GM21723 (cell line): Measurements from ENCODE around the gene HAO1.

Experiments
- ATAC-seq: cut with Tn5 transposase; IDR thresholded peaks from one replicate; pipeline ENCODE4 v1.9.1; 2021; ENCODE audit warnings: mild to moderate bottlenecking, moderate library complexity; ENCODE audit not compliant: unreplicated experiment

The HAO1 gene

DNA sequence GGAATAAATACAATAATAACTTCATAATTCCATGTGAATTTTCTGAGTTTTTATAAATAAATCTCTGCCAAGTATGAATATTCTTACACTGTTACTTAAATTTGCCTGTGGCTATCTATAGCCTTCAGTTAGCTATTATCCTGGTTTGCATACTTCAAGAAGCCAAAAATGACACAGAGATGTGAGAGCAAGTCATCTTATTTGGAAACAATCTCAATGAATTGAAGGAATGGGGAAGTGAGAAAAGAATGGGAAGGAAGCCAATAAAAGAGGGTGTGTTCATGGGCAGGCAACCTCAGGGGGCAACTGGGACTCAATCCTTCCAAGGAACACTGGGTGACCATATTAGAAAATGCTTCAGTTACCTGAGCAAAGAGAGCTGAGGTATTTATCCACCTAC lies 9.9 kb downstream of the HAO1 start:
- ATAC-seq: no peak

DNA sequence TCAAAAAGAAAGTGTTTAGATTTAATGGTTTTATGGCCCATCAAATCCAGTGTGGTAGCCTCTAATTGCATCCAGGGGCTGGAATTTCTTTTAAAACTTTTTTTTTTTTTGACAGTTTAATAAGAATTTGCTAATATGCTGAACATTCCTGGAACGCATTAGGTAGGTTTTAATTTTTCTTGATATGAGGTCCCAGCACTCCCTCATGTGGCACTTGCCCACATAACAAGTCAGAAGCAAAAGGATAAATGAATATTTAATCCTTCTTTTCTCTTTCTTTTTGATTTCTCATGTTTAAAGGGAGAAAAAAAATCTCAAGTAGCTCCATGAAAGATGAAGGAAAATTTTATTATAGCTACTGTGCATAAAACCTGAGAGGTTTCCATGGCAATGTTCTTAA lies 13.5 kb downstream of the HAO1 start:
- ATAC-seq: no peak

DNA sequence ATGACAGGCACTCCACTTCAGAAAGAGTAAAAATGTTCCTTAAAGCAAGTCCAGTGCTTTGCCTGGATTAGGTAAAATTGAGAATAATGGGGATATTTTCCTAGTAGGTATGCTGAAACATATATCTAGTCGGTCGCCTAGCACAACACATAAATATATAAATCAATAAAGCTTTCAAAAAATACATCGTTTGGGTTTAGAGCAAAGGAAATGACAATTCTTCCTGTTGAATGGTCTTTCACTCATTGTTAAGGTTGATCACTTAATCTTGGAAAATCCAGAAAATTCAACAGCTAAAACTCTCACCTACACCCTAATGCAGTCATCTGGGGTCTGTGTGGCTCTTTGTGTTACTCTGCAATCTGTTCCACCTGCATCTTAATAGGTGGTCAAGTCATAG lies 13.9 kb downstream of the HAO1 start:
- ATAC-seq: no peak

DNA sequence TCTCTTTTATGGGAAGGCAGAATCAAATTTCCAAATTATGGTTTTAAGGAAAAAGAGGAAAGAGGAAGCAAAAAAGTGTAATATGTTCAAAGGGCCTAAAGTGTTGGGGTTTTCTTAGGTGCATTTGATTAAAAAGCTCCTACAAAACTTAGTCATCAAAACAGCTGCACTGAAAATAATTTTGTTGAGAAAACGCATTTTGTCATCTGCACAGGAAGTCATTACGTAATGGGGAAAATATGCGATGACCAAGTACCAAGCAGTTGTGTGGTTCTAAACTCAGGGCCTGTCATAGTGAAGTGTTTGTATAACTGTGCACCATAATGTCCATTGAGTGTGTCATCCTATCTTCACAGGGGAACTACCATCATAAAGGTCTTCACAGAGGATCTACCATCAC lies 15.6 kb downstream of the HAO1 start:
- no peak for ATAC-seq

DNA sequence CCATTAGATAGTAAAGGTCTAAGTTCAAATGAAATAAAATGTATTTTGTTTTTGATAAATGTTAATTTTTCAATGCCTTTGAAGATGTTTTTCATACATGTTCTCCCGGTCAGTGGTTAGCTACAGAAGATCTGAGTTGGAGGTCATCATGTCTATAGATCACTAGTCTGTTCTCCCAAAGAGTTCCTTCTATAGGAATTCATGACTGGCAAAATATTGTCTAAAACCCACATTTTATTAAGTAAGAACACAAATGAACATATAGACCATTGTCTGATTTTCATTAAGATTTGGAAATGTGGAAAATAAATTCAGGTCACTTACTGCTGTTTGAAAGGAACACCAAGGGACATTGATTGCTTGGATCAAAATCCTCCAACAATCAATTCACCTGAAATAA lies 23.6 kb downstream of the HAO1 start:
- ATAC-seq: no peak

DNA sequence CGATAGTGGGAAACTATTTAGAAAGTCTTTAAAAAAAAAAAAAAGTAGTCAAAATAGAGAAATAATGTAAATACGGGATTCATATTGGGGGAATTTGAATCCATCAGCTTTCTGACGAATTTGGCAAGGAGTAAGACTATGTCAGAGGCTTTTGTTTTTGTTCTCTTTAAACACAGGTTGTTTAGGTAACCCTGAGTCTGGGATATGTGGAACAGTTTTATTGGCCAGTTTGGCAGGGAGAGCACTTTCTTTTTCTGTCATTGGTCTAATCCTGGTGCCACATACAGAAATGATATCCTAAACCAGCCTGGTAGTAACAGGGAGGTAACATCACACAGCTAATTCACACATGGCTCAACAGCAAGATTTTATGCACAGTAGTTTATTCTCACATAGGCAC lies 27.7 kb downstream of the HAO1 start:
- ATAC-seq: no peak

DNA sequence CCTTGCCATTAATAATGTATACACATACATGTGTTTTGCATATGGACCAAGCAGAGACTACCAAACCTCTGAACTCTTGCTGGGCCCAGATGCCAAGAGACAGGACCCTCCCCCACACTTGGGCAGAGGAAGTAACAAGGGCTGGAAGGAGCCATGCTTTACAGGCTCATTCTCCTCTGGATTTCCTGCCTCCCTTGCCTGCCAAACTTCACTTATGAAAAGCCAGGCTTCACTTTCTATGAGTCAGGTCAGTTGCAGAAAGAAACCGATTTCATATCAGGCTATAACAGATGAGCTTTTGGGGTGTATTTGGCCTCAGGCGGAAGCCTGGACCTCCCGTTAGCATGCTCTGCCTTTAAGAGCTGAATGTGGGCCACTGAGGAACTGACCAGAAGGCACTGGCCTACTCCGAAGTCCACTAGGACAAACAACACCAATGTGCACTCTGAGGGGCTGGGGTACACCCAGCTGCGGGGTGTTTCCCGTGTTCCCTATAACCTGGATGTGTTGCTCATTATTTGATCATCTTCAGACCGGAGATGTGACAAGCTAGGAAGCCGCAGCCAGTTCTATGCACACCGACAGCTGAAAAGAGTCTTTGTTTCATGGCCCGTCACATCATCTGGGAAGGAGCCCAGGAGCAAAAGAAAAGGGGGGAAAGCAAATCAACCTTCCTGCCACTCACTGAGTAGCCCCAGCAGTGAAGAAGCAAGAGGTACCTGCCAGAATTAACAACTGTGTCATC lies 28.5 kb downstream of the HAO1 start:
- ATAC-seq: no peak

DNA sequence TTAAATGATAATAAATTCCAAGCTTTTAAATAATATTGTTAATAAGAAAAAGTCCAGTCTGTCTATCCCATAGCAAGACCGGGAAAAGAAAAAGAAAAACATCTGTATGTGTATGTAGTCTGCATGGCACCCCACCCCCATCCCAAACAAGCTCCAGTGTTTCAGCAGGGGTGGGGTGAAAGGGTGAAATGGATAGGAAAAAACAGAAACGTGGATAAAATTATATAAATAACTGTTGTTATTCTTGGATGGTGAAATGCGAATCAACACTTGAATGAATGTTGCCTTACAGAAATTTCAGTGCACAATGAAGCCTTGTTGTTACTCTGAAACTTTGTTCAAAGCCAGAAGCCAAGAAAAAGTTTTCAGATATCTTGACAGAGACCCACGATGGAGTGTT lies 31.4 kb downstream of the HAO1 start:
- no peak for ATAC-seq

DNA sequence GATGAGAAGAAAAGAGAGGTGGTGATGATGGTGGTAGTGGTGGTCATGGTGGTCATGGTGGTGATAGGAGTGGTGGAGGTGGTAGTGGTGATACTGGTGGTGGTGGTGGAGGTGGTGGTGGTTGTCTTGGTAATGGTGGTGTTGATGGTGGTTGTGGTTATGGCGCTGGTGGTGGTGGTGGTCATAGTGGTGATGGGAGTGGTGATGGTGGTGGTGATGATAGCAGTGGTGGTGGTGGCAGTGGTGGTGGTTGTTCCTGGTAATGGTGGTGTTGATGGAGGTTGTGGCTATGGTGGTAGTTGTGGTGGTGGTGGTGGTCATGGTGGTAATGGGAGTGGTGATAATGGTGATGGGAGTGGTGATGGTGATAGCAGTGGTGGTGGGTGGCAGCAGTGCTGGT lies 36.8 kb downstream of the HAO1 start:
- ATAC-seq: no peak

DNA sequence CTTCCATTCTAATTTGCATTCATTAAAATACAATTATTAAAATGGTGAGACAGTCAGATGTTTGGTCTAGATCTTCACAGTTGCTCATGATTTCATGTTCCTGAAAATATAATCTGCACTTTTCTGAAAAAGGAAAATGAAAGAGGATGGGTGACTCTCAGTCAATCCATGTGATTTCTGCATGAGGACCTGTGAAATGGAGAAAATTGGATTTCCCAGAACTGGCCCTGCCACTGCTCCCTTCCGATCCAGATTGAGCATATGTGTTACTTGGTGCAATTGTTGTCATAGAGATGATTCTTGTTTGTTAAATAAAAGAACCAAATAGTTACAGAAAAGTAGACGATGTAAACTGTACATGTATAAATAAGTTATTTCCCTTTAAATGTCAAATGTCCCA lies 37.4 kb downstream of the HAO1 start:
- no peak for ATAC-seq

DNA sequence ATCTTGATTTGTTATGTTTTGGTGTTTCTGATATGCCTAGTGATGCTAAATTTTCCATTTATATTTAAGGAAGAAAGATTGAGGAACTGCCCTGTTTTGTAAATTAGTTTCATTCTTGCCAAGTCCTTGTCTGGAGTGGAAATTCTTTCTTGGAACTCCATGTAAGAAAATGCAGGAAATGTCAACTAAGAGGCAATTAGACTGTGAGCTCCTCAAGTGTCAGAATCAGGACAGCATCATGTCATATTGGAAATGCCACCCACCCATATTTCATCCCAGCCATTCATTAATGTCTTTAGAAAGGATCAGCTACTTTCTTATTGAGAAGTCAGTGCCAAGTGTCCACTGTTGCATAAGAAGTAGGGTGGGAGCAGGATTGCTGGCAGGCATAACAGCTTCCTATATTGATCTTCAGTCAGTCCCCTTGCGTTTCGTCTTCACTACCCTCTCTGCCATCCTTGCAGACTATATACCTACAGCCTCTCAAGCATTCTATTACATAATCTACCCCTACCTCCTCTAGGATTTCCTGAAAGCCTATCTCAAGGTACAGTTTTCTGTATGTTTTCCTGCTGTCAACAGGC lies 42.4 kb downstream of the HAO1 start:
- ATAC-seq: no peak

DNA sequence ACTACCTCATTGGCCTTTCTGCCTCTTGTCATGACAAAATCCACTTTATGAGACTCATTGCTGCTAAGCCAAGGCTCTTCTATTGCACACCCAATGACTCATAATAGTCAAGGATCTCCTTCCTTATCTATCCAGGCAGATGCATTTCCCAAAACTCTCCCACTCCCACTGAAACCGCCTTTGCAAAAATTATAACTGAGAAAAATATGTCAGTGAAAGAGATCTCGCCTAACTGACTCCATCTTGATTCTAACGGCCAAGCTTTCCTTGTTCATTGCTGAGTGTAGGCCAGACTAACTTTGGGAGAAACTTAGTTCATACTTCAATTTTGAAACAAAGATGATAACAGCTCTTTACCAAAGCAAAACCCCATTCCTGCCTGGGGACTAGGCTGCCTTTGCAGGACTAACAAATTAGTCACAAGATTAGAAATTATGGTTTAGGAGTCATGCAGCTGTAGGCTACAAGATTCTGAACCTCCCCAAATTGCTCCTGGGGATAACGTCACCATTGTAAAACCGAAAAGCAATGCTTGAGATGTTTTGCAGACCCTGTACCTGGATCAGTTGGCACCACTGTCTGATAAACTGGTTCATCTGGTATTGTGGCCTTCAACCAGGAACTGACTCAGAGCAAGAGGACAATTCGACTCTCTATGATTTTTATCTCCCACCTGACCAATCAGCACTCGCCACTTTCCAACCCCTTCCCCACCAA lies 47.1 kb downstream of the HAO1 start:
- no peak for ATAC-seq

DNA sequence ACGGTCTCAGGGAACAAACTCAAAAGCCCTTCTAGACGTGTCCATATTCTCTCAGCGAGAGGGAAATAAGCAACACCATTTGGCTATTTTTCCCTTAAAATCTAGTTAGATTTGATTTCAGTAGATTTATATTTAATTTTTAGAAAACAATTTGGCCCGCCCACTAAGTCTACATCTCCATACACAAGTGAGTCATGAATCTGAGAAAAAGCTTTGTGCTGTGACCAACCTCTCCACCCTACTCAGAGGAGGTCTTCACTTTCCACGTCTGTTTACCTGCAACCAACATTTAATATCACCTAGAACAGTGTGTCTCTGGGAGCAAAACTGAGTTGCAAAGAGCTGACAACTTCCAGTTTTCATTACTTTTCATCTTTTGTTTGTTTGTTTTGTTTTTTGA lies 48.6 kb downstream of the HAO1 start:
- ATAC-seq: no peak

DNA sequence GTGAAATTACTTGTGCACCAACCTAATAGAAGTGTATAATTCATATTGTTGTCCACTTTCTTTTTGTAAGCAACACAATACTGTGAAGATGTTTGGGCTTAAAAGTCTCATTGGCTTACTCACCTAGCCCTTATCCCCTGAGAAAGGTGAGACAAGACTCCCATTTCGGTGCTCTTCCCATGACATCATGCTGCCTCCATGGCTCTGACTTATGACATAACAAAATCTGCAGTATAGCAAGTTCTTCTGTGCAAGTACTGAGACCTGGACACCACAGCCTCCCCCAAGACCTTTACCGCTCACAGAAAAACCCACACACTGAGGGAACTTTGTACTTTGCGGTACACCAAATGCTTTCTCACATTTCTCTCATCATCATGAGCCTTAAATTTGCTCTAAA lies 50.5 kb downstream of the HAO1 start:
- ATAC-seq: no peak

DNA sequence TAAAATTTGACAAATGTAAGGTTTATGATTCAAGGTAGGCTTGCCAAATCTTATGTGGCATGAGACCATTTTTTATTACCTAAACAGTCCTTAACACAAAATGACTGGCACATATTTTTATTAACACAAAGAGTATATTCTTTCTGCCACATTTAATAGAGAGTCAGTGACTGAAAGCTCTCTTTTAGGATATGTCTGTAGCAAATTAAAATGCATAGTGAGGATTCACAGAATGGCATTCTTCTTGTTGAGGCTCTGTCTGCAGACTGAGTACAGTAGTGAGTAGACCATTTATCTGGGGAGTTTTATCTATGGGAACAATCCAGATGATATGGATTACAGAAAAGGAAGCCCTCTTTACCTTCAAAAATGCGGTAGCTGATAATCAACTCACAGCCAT lies 56.5 kb downstream of the HAO1 start:
- no peak for ATAC-seq

DNA sequence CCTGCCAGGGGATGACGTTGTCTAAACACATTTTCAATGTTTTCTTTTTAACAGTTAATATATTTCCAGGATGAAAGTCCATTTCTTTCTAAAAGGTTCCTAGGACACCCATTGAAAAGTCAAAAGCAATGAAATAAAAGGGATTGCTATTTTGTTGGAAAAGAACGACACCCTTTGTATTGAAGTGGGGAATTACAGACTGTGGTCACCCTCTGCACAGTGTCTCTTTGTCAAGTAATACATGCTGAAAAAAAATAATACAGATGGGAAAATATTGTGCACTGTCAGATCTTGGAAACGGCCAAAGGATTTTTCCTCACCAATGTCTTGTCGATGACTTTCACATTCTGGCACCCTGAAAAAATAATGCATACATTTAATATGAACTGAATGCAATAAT lies 56.9 kb downstream of the HAO1 start:
- ATAC-seq: no peak

DNA sequence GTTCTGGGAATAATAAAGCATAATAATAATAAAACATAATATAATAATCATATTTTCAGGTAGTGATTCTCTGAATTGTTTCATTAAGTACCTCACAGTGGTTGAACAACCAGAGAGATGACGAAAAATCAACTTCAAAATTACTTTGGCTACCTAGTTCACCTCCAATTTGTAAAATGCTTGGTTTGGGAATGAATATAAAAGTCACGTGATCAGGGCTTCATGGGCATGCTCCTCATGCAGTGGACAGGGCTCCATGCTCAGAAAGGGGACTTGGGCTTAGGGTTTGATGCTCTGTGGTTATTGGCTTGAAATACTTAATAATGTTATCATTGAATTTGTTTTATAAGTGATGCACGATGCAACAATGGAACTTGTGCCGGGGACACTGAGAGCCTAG lies 58.2 kb downstream of the HAO1 start:
- ATAC-seq: no peak

DNA sequence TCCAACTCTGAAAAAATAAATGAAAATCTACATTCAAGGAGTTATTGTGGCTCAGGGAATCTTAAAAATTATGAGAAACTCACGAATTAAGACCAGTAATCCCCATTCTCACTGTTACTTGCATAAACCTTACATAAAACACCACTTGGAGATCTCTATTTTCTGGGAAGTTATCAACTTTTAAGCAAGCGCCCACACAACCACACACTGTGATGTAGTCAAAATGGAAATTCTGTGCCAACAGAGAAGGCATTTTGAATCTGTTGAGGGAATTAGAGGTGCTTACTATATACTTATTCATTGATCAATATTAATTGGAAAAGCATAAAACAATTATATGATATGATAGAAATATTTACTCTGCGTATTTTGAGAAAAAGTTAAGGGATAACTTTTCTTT lies 58.7 kb downstream of the HAO1 start:
- no peak for ATAC-seq

DNA sequence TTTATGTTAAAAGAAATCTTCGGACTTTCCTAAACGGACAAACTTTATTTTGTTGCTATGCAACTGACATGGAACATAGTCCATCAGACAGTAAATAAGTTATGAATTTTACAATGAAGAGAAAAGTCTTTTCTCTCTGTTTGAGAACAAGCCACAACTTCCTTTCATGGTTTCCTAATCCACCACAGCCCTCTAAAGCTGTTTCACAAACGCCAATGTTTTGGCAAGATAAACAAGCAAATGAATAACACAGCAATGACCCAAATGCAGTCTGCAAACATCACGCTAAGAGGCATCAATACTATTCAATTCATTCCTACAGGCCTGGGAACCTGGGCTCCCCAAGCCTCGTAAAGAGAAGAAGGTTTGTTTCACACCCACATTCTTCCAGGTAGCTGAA lies 60.4 kb downstream of the HAO1 start:
- ATAC-seq: no peak

DNA sequence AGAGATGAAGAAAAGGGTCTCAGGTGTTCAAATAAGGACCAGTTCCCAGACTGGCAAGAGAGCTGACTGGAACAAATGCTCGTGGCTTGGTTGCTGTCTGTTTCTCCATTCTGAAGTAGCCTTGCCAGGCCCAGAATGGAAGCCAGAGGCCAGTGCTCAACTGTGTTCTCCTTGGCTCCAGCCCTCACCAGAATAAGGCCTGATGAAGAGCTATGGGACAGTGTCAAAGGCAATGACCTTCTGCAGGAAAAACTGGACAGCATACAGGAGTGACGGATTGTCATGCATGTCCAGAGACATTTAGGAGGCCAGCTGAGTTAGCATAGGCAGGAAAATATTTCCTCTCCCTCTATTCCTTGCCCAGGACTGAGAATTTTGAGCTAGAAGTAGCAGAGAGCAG lies 72.2 kb downstream of the HAO1 start:
- ATAC-seq: no peak

DNA sequence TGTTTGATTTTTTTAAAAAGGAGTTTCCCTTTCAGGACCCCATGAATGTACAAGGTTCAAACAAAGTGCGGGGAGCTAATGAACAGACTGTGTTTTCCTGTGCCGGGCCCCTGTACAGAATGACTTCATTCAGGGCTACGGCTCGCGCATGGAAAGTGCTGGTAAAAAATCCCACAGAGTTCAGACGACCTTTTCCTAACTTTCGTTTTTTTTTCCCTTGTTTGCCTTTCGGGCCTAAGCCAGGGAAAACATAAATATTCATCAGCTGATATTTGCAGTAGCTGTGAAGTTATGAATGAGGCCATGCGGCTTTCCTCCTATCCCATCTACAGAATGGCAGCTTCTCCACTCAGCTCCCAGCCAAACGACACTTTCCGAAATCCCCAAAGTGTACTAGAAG lies 74.0 kb downstream of the HAO1 start:
- no peak for ATAC-seq

DNA sequence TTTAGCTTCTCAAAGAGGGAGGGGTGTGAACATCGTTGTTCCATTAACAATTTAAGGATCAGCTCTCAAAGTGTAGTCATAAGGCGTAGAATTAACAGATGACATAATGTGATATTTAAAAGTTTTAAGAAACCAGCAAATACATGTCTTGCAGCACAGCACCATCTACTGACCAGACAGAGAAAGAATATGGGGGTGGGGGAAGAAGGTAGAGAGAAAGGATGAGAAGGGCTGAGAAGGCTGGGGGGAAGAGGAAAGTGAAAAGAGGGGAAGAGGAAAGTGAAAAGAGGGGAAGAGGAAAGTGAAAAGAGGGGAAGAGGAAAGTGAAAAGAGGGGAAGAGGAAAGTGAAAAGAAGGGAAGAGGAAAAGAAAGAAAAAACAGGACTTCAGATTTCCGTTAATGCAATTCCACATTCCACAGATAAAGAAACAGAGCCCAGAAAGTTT lies 80.9 kb downstream of the HAO1 start:
- no peak for ATAC-seq
